Inferior parietal cortex (tissue), 1 donor: Measurements from ENCODE around the gene GLI1.
A peak's percentile ranks its signal among the peaks of the same experiment; 100 is the strongest.

ENCODE experiments used
- DNase-seq: peaks from one replicate; pipeline ENCODE4 v3.0.0-alpha.2; 2016; ENCODE audit errors: extremely low spot score

Gene GLI1

DNA sequence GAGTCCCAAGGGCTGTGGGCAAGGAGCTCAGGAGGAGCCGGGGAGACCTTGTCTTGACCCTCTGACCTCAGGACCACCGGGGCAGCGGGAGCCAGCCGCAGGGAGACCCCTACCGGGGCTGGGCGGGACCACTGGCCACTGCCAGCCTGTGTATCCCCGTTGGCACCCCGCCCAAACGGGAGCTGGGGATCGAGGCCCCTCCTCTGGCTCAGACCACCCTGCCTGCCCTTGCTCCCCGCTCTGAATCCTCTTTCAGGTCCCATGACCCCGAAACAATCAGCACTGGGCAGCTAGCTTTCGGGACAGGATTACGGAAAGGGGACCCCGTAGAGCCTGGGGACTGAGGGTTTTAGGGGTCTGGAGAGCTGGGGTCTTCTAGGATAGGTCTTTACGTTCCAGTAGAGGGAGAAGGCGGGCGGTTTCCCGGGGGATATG, 1.3 kb downstream of the GLI1 start:
- DNase-seq, result no peak

DNA sequence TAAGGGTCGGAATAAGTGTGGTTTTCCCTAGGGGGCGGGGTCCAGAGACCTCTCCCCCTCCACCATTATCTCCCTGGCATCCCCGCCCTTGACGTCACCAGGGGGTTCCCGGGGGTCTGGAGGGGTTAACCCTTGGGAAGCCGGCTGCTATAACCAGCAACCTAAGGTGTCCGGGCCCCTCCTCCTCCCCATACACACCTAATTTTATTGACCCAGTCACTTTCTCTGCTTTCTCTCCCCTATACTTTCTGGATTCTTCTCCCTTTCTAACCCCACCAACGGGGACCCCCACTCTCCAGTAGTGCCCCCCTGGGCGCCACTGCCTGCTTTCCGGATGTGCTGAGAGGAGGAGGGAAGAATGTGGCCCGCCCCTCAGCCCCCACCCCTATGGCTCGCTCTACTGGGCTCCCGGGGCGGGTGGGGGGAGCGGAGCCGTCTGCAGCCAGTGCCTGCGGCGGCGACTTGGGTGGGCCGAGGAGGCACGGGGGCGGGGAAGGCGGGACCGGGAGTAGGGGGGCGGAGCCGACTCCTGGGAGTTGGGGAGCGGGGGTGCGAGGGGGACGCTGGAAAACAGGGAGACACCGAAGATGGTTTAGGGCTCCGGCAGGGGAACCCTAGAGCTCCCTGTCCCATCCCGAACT, 1.8 kb downstream of the GLI1 start:
- no peak for DNase-seq

DNA sequence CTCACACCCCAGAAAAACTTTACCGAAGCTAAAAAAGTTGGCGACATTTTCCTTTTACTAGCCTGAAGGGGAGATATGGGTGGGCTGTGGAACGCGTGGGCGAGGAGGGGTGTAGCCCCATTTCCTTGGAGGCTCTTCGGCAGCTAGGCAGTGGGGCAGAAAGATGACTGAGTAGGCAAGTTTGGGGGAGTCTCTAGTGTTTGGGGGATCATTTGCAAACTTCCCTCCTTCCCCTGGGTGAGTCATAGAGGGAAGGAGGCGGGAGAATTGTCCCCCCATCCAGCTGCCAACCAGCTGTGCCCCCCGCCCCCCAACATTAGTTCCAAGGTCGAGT, 2.3 kb downstream of the GLI1 start:
- no peak for DNase-seq

DNA sequence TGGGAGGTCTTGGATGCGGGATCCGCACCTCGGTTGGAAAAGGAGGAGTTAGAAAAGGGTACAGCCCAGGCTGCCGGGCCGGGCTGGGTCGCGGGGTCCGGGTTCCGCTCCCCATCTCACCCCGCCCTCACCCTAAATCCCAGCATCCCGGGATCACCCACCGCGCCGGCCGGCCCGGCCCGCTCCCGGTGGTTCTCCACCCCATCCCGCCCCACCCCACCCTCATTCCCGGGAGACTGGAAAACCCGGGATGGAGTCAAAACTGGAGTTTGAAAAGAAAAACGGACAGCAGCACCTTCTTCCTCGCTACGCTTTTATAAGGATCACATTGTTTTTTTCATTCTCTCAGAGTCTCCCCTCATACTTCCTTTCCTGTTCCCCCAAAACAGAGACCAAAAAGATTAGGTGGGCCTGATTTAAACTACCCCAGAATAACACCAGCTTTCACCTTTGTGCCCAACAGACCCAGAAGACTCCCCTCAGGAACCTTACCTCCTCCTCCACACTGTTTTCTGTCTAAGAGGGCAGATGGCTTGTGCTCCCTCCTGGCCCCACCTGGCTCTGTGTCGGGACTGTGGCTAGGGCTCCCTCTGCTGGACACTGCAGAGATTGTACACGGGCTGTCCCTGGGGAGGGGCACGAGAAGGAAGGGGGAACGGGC, 2.8 kb downstream of the GLI1 start:
- DNase-seq, result peak; percentile 89

DNA sequence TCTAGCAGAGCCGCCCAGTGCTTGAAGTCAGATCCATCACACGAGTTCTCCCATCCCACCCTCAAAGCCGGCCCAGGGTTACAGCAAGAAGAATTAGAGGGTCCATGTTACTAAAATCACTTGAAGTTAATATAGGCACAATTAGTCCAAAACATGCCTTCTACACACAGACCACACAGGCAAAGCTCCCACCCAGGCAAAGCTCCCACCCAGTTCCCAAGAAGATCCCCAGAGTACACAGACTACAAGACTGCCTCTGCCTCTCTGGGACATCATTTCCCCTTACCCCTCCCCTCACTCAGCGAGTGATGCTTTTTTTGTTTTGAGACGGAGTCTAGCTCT, 3.3 kb downstream of the GLI1 start:
- no peak for DNase-seq

DNA sequence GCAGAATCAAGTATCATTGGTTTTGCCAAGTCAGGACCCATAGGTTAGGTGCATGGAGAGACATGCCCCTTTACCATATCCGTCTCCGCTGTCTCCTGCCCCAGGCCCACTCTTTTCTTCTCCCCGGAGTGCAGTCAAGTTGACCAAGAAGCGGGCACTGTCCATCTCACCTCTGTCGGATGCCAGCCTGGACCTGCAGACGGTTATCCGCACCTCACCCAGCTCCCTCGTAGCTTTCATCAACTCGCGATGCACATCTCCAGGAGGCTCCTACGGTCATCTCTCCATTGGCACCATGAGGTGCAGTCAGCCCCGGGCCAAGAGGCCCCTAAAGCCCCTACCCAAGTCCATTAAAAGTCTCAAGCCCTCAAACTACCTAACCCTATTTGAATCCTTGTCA, 5.0 kb downstream of the GLI1 start:
- DNase-seq, result no peak

DNA sequence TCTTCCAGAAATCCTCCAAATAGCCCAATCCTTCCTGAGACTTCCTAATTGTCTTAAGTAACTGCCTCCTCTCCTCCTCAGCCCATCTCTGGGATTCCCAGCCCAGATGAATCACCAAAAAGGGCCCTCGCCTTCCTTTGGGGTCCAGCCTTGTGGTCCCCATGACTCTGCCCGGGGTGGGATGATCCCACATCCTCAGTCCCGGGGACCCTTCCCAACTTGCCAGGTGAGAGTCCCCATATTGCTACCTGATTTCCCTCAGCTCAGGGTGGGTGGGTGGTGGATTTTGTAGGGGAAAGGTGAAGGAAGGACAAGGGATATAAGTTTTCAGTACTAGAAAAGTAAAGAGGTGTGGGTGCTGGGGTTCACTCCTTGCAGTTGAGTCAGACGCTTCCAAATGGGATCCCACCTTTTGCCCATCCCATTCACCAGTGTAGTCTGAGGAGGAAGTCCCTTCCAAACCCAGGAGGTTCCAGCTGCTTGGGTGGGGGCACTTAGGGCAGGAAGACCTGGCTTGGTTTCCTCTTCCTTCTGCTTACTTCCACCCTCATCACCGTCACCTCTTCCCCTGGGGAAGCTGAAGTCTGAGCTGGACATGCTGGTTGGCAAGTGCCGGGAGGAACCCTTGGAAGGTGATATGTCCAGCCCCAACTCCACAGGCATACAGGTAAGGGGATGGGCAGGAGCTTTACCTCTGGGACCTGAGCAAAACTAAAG, 5.6 kb downstream of the GLI1 start:
- DNase-seq, result no peak

DNA sequence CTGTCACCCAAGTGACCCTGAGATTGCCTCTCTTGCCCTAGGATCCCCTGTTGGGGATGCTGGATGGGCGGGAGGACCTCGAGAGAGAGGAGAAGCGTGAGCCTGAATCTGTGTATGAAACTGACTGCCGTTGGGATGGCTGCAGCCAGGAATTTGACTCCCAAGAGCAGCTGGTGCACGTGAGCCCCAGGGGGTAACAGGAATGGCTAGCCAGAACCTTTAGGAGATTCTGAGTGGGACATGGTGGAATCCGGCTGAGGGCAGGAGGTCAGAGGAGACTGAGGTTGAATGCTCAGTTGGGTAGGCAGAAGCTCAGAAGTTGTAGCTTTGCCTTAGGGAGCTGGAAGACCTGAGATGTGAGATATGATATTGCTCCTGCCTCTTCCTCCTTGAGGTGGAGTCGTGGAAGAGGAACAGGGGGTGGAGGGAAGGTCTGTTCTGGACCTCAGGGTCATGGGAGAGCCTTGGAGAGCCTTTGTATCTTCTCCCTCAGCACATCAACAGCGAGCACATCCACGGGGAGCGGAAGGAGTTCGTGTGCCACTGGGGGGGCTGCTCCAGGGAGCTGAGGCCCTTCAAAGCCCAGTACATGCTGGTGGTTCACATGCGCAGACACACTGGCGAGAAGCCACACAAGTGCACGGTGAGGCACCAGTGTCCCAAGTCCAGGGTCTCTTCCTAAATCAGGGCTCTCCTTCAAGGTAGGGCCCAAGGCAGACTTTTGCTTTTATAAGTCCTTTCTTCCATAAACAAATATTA, 6.3 kb downstream of the GLI1 start:
- DNase-seq, result no peak

DNA sequence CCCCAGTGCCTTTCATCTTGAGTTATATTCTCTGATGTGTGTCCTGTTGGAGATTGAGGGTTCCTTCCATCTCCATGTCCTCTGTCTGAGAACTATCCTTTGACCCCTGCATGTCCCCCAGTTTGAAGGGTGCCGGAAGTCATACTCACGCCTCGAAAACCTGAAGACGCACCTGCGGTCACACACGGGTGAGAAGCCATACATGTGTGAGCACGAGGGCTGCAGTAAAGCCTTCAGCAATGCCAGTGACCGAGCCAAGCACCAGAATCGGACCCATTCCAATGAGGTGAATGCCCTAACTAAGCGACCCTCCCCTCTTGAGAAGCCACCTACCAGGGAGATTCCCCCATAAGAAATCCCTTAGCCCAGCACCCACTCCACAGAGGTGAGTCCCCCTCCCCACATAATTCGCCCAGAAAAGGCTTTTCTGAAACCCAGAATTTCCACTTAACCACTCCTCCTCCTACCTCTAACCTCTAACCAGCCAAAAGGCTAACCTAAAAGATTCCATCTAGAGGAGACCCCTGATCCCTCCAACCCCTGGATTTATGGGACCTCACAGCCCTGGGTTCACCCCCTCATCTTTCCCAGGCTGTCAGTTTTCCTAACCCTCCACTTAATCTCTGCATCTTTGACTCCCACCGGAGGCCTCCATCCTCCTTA, 7.8 kb downstream of the GLI1 start:
- DNase-seq, result no peak

DNA sequence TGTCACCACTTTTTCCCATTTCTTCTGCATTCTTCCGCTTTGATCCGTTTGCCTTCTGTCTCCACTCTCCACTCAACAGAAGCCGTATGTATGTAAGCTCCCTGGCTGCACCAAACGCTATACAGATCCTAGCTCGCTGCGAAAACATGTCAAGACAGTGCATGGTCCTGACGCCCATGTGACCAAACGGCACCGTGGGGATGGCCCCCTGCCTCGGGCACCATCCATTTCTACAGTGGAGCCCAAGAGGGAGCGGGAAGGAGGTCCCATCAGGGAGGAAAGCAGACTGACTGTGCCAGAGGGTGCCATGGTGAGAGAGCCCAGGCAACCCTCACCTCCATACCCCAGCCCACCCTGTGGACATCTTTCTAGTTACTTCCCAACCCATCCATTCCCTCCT, 8.3 kb downstream of the GLI1 start:
- DNase-seq, result no peak

DNA sequence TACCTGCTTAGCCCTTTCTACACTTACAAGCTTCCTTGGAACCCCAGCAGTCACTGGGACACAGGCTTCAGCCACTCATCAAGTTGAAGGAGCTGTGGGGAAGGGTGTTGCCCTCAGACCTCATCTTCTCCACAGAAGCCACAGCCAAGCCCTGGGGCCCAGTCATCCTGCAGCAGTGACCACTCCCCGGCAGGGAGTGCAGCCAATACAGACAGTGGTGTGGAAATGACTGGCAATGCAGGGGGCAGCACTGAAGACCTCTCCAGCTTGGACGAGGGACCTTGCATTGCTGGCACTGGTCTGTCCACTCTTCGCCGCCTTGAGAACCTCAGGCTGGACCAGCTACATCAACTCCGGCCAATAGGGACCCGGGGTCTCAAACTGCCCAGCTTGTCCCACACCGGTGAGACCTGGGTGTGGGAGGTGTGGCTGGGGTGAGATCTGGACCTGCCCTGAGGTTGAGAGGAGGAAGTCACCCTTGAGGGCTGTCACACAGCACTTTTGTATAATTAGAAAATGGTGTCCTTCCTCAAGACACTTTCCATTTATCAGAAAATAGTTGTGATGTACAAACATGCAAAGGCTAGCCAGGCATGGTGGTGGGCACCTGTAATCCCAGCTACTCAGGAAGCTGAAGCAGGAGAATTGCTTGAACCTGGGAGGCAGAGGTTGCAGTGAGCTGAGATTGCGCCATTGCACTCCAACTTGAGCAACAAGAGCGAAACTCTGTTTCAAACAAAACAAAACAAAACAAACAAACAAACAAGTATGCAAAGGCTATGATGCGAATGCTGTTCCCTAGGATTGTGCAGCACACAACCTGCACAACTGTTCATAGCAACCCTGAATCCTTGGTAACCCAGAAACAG, 9.9 kb downstream of the GLI1 start:
- DNase-seq, result no peak

DNA sequence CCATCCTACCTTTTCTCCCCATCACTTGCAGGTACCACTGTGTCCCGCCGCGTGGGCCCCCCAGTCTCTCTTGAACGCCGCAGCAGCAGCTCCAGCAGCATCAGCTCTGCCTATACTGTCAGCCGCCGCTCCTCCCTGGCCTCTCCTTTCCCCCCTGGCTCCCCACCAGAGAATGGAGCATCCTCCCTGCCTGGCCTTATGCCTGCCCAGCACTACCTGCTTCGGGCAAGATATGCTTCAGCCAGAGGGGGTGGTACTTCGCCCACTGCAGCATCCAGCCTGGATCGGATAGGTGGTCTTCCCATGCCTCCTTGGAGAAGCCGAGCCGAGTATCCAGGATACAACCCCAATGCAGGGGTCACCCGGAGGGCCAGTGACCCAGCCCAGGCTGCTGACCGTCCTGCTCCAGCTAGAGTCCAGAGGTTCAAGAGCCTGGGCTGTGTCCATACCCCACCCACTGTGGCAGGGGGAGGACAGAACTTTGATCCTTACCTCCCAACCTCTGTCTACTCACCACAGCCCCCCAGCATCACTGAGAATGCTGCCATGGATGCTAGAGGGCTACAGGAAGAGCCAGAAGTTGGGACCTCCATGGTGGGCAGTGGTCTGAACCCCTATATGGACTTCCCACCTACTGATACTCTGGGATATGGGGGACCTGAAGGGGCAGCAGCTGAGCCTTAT, 10.8 kb downstream of the GLI1 start:
- no peak for DNase-seq

DNA sequence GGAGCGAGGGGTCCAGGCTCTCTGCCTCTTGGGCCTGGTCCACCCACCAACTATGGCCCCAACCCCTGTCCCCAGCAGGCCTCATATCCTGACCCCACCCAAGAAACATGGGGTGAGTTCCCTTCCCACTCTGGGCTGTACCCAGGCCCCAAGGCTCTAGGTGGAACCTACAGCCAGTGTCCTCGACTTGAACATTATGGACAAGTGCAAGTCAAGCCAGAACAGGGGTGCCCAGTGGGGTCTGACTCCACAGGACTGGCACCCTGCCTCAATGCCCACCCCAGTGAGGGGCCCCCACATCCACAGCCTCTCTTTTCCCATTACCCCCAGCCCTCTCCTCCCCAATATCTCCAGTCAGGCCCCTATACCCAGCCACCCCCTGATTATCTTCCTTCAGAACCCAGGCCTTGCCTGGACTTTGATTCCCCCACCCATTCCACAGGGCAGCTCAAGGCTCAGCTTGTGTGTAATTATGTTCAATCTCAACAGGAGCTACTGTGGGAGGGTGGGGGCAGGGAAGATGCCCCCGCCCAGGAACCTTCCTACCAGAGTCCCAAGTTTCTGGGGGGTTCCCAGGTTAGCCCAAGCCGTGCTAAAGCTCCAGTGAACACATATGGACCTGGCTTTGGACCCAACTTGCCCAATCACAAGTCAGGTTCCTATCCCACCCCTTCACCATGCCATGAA, 11.5 kb downstream of the GLI1 start:
- no peak for DNase-seq

DNA sequence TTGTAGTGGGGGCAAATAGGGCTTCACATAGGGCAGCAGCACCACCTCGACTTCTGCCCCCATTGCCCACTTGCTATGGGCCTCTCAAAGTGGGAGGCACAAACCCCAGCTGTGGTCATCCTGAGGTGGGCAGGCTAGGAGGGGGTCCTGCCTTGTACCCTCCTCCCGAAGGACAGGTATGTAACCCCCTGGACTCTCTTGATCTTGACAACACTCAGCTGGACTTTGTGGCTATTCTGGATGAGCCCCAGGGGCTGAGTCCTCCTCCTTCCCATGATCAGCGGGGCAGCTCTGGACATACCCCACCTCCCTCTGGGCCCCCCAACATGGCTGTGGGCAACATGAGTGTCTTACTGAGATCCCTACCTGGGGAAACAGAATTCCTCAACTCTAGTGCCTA, 12.1 kb downstream of the GLI1 start:
- no peak for DNase-seq

DNA sequence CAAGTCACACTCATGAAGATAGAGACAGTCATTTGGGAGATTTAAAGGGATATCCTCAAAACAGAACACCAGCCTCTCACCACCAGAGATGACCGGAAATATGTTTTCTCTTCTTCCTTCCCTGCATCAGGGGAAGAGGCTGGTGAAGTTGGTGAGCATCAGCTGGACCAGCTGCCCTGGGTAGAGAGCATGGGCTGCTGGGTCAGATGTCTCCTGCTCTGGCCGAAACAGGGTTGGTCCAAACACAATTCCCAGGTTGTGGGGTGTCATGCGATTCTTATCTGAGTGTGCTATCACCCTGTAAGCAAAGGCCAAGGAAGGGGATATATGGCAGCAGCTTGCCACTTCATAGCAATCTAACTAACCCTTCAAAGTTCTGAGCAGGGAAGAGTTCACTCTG, 12.8 kb downstream of the GLI1 start:
- DNase-seq, result no peak

DNA sequence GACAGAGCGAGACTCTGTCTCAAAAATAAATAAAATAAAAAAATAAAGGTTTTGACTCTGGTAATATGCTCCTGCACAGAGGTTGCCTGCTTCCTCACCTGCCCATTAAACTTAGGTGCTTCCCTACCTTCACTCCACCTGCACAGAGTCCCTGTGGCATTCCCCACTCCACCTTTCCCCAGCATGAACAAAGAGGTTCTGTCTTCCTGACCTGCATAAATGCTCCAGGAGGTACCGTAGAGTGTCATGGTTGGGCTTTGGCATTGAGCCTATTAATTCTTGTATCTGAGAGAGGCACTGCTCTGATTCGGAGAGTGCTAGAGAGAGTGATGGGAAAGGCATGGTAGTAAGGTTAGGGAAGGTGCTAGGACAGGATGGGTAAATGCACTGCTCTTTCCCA, 13.8 kb downstream of the GLI1 start:
- no peak for DNase-seq

DNA sequence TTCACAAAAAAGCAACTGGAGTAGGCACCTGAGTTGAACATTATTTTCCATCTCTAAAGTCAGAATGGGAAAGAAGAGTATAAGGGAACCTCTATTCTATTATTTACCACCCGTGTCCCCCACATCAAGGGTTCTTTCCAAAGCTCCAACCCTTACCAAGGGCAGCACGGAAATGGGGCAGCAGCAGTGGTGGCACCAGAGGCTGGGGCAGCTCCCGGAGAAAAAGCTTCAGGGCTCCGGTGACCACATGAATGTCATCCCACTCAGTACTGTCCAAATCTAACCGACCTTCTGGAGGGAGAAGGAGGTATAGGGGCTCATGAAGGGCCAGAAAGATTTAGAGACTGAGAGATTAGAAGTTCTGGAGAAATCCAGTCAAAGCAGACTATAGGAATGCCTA, 14.3 kb downstream of the GLI1 start:
- no peak for DNase-seq

DNA sequence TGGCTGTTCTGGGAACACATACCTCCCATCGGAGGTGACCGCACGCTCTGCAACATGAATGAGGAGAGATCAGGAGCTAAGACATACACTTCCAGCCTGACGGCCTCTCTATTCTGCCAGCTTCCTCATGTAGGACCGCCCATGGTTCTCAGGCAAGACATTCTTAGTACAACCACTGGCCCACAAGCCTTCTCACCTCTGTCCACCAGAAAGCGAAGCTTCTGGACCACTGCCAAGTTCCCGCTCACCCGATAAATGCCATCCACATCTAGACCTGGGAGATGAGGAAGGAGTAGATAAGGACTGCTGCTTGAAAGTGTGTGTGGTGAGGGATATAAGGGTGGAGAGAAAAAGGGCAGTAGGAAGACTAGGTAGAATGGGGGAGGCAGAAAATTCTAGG, 14.8 kb downstream of the GLI1 start:
- no peak for DNase-seq

DNA sequence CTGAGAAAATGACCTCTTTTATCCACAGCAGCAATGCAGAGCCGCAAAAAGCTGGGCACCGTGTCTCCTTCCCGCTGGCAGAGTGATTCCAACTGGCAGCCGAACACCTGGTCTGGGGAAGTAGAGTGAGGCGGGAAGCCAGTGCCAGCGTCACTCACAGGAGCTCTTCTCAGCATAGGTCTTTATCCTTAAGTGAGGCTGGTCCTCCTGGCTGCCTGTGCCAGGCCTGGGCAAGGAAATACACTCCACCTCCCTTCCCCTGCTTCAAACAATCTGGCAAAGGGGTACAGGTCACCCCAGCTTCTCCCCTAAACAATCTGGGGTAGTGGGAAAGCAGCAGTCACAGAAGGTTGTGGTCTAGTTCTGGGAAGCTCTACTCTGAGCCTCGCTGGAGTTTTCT, 15.3 kb downstream of the GLI1 start:
- DNase-seq, result no peak
